Breast epithelium (tissue), 3 donors: ENCODE results near the gene P4HA3.

Experiments used
- CTCF ChIP-seq, 3 donors: fragments of 450-650 bp; IDR thresholded peaks; one replicate each; pipeline ENCODE4 v1.5.1; 2016 to 2017; ENCODE audit warnings: antibody characterized with exemption in 3 of 3, mild to moderate bottlenecking in 3 of 3, moderate library complexity in 3 of 3
- POLR2A ChIP-seq: fragments of 450-650 bp; IDR thresholded peaks from one replicate; pipeline ENCODE4 v1.6.1; 2016; ENCODE audit warnings: antibody characterized with exemption, mild to moderate bottlenecking, moderate library complexity

- TF ChIP-seq CTCF (IDR thresholded peaks at IDR 0.05) (no peak), POLR2A (no peak)
Observed at GRCh38 chr11:74316772-74317505, 5.5 kb upstream of the P4HA3 start.
